Ovary (tissue), 3 donors: Measurements from ENCODE around the gene MORN1.

Source experiments
- POLR2A ChIP-seq: fragments of 450-650 bp; IDR thresholded peaks from one replicate; pipeline ENCODE4 v1.6.1; 2017; ENCODE audit warnings: antibody characterized with exemption, mild to moderate bottlenecking, moderate library complexity
- TF ChIP-seq, protein P1 (sequence below), 3 donors: fragments of 450-650 bp in 2 of 3; fragments of 200-600 bp in 1 of 3; IDR thresholded peaks; one replicate each; pipeline versions ENCODE4 v1.5.1 to v1.8.0; 2016 to 2022; ENCODE audit warnings: antibody characterized with exemption in 3 of 3, mild to moderate bottlenecking in 1 of 3
- donor health status: DM: no; HTN: no; CAD: no.

DNA sequence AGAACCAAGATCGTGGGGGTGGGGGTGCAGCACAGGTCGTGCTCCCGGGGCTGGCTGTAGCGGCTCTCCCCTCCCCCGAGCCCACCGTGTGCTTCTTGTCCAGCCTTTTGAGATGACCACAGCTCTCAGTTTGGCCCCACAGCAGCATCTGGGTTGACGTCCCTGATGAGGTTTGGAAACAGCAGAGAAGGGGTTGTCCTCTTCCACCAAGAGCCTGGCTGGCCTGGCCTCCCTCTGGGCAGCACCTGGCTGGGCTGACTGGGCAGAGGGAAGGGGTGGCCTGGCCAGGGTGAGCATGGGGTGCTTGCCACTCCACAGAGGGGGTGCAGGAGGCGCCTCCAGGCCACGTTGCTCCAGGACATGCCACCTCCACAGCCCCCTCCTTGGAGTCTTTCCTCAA is 101.7 kb downstream of the MORN1 start:
- TF ChIP-seq, protein P1, sequence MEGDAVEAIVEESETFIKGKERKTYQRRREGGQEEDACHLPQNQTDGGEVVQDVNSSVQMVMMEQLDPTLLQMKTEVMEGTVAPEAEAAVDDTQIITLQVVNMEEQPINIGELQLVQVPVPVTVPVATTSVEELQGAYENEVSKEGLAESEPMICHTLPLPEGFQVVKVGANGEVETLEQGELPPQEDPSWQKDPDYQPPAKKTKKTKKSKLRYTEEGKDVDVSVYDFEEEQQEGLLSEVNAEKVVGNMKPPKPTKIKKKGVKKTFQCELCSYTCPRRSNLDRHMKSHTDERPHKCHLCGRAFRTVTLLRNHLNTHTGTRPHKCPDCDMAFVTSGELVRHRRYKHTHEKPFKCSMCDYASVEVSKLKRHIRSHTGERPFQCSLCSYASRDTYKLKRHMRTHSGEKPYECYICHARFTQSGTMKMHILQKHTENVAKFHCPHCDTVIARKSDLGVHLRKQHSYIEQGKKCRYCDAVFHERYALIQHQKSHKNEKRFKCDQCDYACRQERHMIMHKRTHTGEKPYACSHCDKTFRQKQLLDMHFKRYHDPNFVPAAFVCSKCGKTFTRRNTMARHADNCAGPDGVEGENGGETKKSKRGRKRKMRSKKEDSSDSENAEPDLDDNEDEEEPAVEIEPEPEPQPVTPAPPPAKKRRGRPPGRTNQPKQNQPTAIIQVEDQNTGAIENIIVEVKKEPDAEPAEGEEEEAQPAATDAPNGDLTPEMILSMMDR (IDR thresholded peaks at IDR 0.05), result no peak
- TF ChIP-seq POLR2A, result no peak
